Measurements from ENCODE around the gene ULBP3. TPM values are rescaled to one million over a fixed set of nuclear protein-coding genes. Genes with fewer than 3 reads are reported as not detected.

The ULBP3 gene
- total RNA-seq, 1 experiment from 2014 or later = 18.4 TPM

- TF ChIP-seq SRF (IDR thresholded peaks at IDR 0.05; ENCODE audit: low read depth) = no peak
- no peak for TF ChIP-seq ZNF274 (IDR thresholded peaks at IDR 0.05; ENCODE audit: low read depth, low read length)
- TF ChIP-seq SIN3A (IDR thresholded peaks at IDR 0.05; ENCODE audit: low read depth) = no peak
- TF ChIP-seq TCF7L2 (IDR thresholded peaks at IDR 0.05; ENCODE audit: borderline replicate concordance, extremely low read depth, insufficient read depth, insufficient read length) = no peak
- TF ChIP-seq EGR1 (IDR thresholded peaks at IDR 0.05; ENCODE audit: low read depth) = no peak
- no peaks in the 10 kb centered on the region for H3K27me3 ChIP-seq (ENCODE audit: insufficient read depth, low read length)
- H3K27ac ChIP-seq (ENCODE audit: low read depth, low read length) = no peak overlapping the region
- H3K79me2 ChIP-seq (ENCODE audit: insufficient read depth, low read length) = no peaks in the 10 kb centered on the region
- H3K9ac ChIP-seq (ENCODE audit: low read length) = no peak overlapping the region
- ATAC-seq (no peak), DNase-seq (ENCODE audit: low read depth, low spot score) (no peak)
- H3K4me1 ChIP-seq (ENCODE audit: control insufficient read depth in 1 of 2, insufficient read depth in 2 of 2, low read length in 2 of 2) = no peaks in the 10 kb centered on the region
- CTCF ChIA-PET = no interaction called here
- H3K4me2 ChIP-seq (ENCODE audit: low read length) = no peak overlapping the region
- H3K9me2 ChIP-seq (ENCODE audit: insufficient read depth) = no peaks in the 10 kb centered on the region
- RAD21 ChIA-PET (ENCODE audit: low non-redundant PET in 1 of 2, low total read pairs in 2 of 2, uncharacterized antibody in 2 of 2, unreplicated experiment in 2 of 2) = no interaction called here
- no TSS peak for BruUV-seq (replicated peaks)
- no peak overlapping the region for H3K4me3 ChIP-seq (replicated peaks in 1 of 2; ENCODE audit: low read depth in 1 of 2, low read length in 2 of 2)
- intact Hi-C loops (cut with micrococcal nuclease) = no loop called here
- POLR2A ChIA-PET = no interaction called here
- no peak overlapping the region for H2AFZ ChIP-seq (ENCODE audit: low read depth, low read length, poor library complexity, severe bottlenecking)
- no peaks in the 10 kb centered on the region for H3K36me3 ChIP-seq (ENCODE audit: control insufficient read depth in 1 of 2, insufficient read depth in 2 of 2, low read length in 2 of 2)
- no peaks in the 10 kb centered on the region for H3K9me3 ChIP-seq (ENCODE audit: control insufficient read depth in 1 of 2, insufficient read depth in 1 of 2, low read depth in 1 of 2, low read length in 2 of 2)
- H4K20me1 ChIP-seq (ENCODE audit: insufficient read depth) = no peaks in the 10 kb centered on the region
Observed at GRCh38 chr6:150084426-150084825, 15.5 kb upstream of the ULBP3 start.

- Histone ChIP-seq H3K27ac (ENCODE audit: low read depth, low read length) (no peak overlapping the region), H3K27me3 (ENCODE audit: insufficient read depth, low read length) (no peaks in the 10 kb centered on the region), H3K9ac (ENCODE audit: low read length) (no peak overlapping the region), H3K79me2 (ENCODE audit: insufficient read depth, low read length) (no peaks in the 10 kb centered on the region), H3K4me3 (replicated peaks in 1 of 2; ENCODE audit: low read depth in 1 of 2, low read length in 2 of 2) (no peak overlapping the region), H2AFZ (ENCODE audit: low read depth, low read length, poor library complexity, severe bottlenecking) (no peak overlapping the region), H3K9me3 (ENCODE audit: control insufficient read depth in 1 of 2, insufficient read depth in 1 of 2, low read depth in 1 of 2, low read length in 2 of 2) (no peaks in the 10 kb centered on the region), H3K36me3 (ENCODE audit: control insufficient read depth in 1 of 2, insufficient read depth in 2 of 2, low read length in 2 of 2) (no peaks in the 10 kb centered on the region), H3K9me2 (ENCODE audit: insufficient read depth) (no peaks in the 10 kb centered on the region), H4K20me1 (ENCODE audit: insufficient read depth) (no peaks in the 10 kb centered on the region), H3K4me1 (ENCODE audit: control insufficient read depth in 1 of 2, insufficient read depth in 2 of 2, low read length in 2 of 2) (peaks cover 0 to 3% of the 10 kb centered on the region in 2 experiments; a peak in 2 of 4 replicates), H3K4me2 (ENCODE audit: low read length) (no peak overlapping the region)
- ChIA-PET CTCF (no interaction called here), POLR2A (no interaction called here), RAD21 (ENCODE audit: low non-redundant PET in 1 of 2, low total read pairs in 2 of 2, uncharacterized antibody in 2 of 2, unreplicated experiment in 2 of 2) (no interaction called here)
- DNase-seq (ENCODE audit: low read depth, low spot score) (no peak), ATAC-seq (no peak)
- intact Hi-C loops (cut with micrococcal nuclease) = no loop called here
- no TSS peak for BruUV-seq (replicated peaks)
- TF ChIP-seq REST (IDR thresholded peaks at IDR 0.05; ENCODE audit: low read depth) = no peak
- TF ChIP-seq SRF (IDR thresholded peaks at IDR 0.05; ENCODE audit: low read depth) = no peak
- TF ChIP-seq POLR2A (IDR thresholded peaks at IDR 0.05; ENCODE audit: borderline replicate concordance, extremely low read depth, insufficient read depth, insufficient read length) = no peak
- TF ChIP-seq EZH2phosphoT487 (IDR thresholded peaks at IDR 0.05; ENCODE audit: borderline replicate concordance) = no peak
- no peak for TF ChIP-seq TCF7L2 (IDR thresholded peaks at IDR 0.05; ENCODE audit: borderline replicate concordance, extremely low read depth, insufficient read depth, insufficient read length)
- no peak for TF ChIP-seq ZNF274 (IDR thresholded peaks at IDR 0.05; ENCODE audit: low read depth, low read length)
- TF ChIP-seq ATF3 (IDR thresholded peaks at IDR 0.05) = no peak
- no peak for TF ChIP-seq CEBPB (IDR thresholded peaks at IDR 0.05; ENCODE audit: low read depth)
- no peak for TF ChIP-seq ZBTB33 (IDR thresholded peaks at IDR 0.05; ENCODE audit: extremely low read depth, insufficient replicate concordance, low read length)
- no peak for TF ChIP-seq RAD21 (IDR thresholded peaks at IDR 0.05; ENCODE audit: low read depth)
- no peak for TF ChIP-seq FOSL1 (IDR thresholded peaks at IDR 0.05; ENCODE audit: low read depth)
- TF ChIP-seq ELF1 (IDR thresholded peaks at IDR 0.05; ENCODE audit: borderline replicate concordance, low read depth) = no peak
- TF ChIP-seq YY1 (IDR thresholded peaks at IDR 0.05; ENCODE audit: extremely low read depth, insufficient replicate concordance, low read depth, low read length) = no peak
- TF ChIP-seq SP1 (IDR thresholded peaks at IDR 0.05; ENCODE audit: low read depth) = no peak
- TF ChIP-seq JUND (IDR thresholded peaks at IDR 0.05) = no peak
Observed at GRCh38 chr6:150083839-150084238, 14.9 kb upstream of the ULBP3 start.

Measured in HCT116 (cell line).